GM19099 (cell line): ENCODE measurements around the gene VANGL2.

ENCODE experiments used
- POLR2A ChIP-seq: IDR thresholded peaks from 3 replicates; pipeline ENCODE4 v1.6.1; 2011; ENCODE audit warnings: low read depth; ENCODE audit not compliant: insufficient read length; ENCODE audit errors: extremely low read depth

Gene VANGL2

GRCh38 chr1:160451119-160451858 lies 50.9 kb downstream of the VANGL2 start:
- TF ChIP-seq POLR2A, result peak; percentile 23

DNA sequence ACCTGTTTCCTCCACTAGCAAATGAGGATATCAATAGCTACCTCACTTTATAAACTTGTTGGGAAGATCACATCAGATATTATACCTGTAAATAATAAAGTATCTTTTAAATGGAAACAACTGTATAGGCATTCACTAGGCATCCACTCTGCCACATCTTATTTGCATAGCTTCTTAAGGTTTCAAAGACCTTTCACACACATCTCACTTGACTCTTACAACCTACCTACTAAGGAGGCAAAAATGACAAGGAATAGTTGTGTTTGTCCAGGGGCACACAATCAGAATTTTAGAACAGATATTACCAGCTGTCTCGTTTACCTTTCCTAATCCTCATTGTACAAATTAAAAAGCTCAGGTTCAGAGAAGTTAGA lies 51.5 kb downstream of the VANGL2 start:
- no peak for TF ChIP-seq POLR2A

GRCh38 chr1:160453443-160453842 lies 53.1 kb downstream of the VANGL2 start:
- no peak for TF ChIP-seq POLR2A

- peak; percentile 16 for TF ChIP-seq POLR2A
Measured at GRCh38 chr1:160454371-160455152, 54.2 kb downstream of the VANGL2 start.

- no peak for TF ChIP-seq POLR2A
Measured at GRCh38 chr1:160455153-160455517, 54.8 kb downstream of the VANGL2 start.

DNA sequence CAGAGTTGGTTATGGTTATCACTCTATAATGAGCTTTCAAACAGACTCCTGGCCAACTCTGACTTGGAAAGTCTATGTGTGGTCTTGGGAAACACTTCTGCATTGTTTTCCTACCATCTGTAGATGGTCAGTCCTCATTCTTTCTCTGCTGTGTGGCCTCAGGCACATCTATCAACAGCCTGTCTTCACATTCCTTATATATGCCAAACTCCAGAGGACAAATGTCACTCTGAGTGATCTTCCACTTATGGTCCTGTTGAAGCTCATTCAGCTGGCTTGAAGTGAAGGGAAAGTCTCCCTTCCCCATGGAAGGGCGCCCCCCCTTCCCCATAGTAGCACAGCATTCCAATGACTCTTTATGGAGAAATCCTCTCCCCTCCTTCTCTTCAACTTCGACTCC lies 58.7 kb downstream of the VANGL2 start:
- no peak for TF ChIP-seq POLR2A

DNA sequence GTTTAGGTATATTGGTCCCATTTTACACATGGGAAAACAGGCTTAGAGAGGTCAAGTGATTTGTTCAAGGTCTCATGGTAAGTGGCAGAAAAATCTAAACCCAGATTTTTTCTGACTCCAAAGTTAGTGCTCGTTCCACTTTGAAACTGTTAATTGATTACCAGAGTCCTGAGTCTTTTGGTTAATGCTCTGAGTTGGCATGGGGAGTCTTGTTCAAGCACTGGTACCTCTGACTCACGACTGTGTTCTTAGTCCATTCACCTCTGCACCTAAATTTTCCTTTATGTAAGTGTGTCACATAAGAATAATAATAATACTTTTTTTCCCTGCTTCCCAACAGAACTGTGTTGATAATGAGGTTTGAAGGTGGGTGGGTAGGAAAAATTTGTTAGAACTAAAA lies 59.3 kb downstream of the VANGL2 start:
- TF ChIP-seq POLR2A, result no peak

DNA sequence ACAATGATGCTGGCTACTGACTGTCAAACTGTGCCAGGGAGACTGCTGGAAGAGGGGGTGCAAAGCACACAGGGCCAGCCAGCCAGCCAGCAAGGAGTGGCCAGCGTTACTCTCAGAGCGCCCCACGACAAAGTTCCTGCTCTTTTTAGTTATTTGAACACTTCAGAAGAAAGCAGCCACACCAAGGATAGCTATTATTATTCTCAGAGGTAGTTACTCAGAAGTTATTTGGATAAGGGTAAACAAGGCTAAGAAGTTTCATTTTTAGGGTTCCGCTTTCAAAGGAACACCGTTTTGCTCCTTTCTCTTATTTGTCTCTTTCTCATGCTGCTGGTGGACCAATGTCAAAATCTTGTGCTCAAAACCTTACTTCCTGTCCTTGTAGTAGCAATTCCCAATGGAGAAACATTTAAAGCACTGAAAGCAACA lies 59.9 kb downstream of the VANGL2 start:
- peak; percentile 41 for TF ChIP-seq POLR2A

- TF ChIP-seq POLR2A, result no peak
Measured at GRCh38 chr1:160460683-160461287, 60.4 kb downstream of the VANGL2 start.

- no peak for TF ChIP-seq POLR2A
Measured at GRCh38 chr1:160465123-160465522, 64.8 kb downstream of the VANGL2 start.

DNA sequence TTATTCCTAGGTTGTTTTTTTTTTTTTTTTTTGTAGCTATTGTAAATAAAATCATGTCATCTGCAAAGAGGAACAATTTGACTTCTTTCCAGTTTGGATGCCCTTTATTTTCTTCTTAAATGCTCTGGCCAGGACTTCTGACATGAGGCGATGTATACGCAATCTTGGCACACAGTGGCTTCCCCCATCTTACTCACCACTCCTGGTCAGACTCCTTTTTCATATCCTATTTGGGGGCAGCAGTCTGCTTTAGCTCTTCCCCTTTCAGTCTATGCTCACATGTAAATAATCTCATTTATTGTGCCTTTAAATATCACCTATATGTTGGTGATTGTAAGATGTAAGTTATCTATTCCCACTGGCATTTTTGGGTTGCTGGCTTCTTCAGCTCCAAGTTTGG lies 66.6 kb downstream of the VANGL2 start:
- no peak for TF ChIP-seq POLR2A

DNA sequence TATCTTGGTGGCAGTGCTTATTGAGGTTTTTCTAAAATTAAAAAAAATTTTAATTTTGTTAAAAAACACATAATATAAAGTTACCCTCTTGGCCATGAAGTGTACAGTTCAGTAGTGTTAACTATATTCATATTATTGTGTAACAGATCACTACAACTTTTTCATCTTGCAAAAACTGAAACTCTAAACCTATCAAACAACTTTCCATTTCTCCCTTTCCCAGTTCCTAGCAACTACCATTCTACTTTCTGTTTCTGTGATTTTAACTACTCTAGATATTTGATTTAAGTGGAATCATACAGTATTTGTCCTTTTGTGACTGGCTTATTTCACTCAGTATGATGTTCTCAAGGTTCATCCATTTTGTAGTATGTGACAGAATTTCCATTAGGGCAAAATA lies 67.2 kb downstream of the VANGL2 start:
- no peak for TF ChIP-seq POLR2A

- no peak for TF ChIP-seq POLR2A
Measured at GRCh38 chr1:160471253-160471652, 70.9 kb downstream of the VANGL2 start.

DNA sequence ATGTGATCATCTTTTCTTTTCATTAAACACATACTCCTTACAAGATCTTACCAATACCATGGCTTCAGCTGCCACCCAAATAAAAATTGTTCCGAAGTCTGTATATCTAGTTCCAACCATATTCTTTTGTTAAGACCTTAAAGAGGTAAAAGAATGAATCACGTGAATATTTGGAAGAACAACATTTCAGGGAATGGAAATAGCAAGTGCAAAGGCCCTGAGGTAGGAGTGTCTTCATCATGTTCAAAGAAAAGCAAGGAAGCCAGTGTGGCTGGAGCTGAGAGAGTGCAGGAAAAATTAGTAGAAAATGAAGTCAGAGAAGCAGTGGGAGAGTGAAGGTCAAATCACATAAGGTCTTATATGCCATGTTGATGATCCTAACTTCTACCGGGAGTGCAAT lies 71.7 kb downstream of the VANGL2 start:
- TF ChIP-seq POLR2A, result no peak

DNA sequence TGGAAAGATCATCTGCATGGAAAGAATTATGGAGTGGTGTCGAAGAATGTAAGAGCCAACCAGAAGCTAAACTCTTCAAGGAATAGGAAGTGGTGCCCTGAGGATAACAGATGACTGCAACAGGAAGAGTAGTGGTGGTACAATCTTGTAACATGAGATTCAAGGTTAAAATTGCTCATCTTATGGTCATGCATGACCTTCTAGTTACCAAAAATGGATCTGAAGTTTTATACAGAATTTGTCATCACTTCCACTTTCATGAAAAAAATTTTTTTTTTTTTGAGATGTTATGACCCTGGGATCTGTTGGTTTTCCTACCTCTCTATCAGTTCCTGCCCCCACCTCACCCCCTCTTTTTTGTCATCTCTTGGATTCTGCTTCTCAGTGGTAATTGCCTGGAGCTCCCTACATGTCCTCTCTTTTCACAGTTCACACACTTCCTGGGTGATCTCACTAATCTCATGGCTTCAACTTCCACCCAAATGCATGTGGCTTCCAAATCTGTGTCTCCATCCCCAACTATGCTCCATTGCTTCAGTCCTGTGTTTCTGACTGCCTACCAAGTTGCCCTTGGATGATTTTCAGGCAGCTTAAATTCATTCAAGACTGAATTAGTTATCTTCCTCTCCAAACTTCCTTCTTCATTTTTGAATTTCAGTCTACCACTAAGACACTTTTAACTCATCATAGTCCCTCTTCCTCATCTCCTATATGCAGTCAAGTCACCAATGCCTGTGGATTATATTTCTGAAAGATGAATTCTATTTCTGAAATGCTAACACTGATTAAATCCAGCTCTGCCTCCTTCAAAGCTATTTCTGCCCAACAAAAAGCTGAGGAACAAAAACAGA lies 74.3 kb downstream of the VANGL2 start:
- no peak for TF ChIP-seq POLR2A
